ENCODE measurements around the gene CCDC3. TPM values are rescaled to one million over a fixed set of nuclear protein-coding genes. Genes with fewer than 3 reads are reported as not detected.

The CCDC3 gene
- polyA plus RNA-seq, 2 of the 4 experiments (the other 2 are of a cell fraction), result 0.58 to 0.94 TPM

Small RNA genes within 50 kb of the gene (small RNA-seq; reads per million reads assigned to genes)
- 0 reads per million in 6 experiments for gene RNA5SP300

Other genes with a start within 250 kb of the CCDC3 start
- gene OPTN, start 98.5 kb upstream of the CCDC3 start, polyA plus RNA-seq (2011; rRNA removed), result 24.3 and 33.2 TPM in 2 replicates
- 30.9 to 34.5 TPM (median 31.8 TPM) in 3 replicates for gene OPTN, start 98.5 kb upstream of the CCDC3 start, polyA plus RNA-seq (2017; fragmentation: RNase III; extraction: RNeasy Plus Mini Kit Qiagen cat#74134 plus additional on column Dnase treatment)
- 18.9 and 24.4 TPM in 2 replicates for gene MCM10, start 159.8 kb upstream of the CCDC3 start, polyA plus RNA-seq (2011; rRNA removed)
- 22.4 to 25.4 TPM (median 24.3 TPM) in 3 replicates for gene MCM10, start 159.8 kb upstream of the CCDC3 start, polyA plus RNA-seq (2017; fragmentation: RNase III; extraction: RNeasy Plus Mini Kit Qiagen cat#74134 plus additional on column Dnase treatment)
- not detected in 2 replicates for gene UCMA, start 232.7 kb upstream of the CCDC3 start, polyA plus RNA-seq (2011; rRNA removed)
- gene UCMA, start 232.7 kb upstream of the CCDC3 start, polyA plus RNA-seq (2017; fragmentation: RNase III; extraction: RNeasy Plus Mini Kit Qiagen cat#74134 plus additional on column Dnase treatment), result not detected in 3 replicates